ENCODE results near the gene TEX13A.
"Not testable (repeated sequence)": the region's sequence is repeated elsewhere in the genome, so short reads cannot be mapped to it uniquely, and the experiment has no call there.

Gene TEX13A, protein sequence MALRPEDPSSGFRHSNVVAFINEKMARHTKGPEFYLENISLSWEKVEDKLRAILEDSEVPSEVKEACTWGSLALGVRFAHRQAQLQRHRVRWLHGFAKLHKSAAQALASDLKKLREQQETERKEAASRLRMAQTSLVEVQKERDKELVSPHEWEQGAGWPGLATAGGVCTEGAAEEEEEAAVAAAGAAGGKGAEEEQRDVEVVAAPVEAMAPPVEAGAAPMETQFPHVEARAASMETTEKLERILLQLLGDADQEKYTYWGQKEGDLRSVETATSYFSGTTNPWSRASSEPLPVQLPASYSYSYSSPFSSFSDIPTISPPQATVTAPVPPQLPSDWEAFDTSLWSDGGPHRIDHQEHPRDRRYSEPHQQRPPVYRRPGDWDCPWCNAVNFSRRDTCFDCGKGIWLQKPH

GRCh38 chrX:105220636-105221035, at the start of gene TEX13A:
Gene TEX13A (minus strand): TSS chrX:105220694. CDS start chrX:105220397, 297 bp downstream.
- no peak for DNase-seq

DNA sequence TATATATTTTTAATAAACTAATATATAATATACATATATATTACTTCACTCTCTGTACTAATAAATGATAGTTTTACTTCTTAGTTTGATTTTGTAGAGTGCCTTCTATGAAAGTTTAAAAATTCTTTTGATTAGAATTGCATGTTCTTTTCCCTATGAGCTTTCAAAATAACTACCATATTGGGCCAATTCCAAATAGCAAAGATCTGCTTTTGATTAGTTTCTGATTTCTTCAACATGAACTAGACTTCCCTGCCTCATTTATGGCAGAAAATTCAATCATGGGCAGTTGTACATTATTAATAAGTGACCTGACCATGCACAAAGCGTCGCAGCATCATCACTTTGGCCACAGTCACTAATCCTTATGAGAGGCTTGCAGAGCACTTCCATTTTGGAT, 48.9 kb upstream of the TEX13A start:
- DNase-seq: no peak

DNA sequence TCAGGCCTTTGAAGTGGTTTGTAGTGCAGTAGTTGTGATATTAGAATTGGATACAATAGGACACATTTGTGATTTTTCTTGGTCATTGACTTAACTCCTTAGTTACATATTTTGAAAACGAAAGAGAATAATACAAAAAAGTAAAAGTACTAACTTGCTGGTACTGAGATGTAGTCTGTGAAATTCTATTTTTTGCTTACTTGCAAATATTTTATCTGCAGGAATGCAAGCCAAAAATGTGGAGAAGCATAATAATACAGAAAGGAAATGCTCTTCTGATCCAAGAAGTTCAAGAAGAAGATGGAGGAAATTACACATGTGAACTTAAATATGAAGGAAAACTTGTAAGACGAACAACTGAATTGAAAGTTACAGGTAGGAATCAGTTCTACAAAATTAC, 46.7 kb upstream of the TEX13A start:
- DNase-seq: no peak

DNA sequence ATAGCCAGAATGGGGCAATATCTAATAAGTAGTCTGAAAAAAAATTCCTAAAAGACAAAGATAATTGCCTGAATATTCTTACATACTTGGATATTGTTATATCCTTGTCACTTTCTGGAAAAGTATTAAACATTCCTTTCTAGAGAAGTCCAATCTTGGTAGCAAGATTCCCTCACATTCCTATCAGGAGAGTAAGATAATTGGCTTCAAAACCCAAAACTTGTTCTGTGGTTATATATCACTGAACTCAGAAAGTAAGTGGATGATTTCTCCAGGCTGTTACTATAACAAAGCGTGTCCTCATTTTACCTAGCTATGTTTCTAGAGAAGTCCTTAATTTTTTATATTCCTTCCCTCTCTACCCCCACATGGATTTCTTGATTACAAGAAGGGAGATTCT, 46.0 kb upstream of the TEX13A start:
- no peak for DNase-seq

DNA sequence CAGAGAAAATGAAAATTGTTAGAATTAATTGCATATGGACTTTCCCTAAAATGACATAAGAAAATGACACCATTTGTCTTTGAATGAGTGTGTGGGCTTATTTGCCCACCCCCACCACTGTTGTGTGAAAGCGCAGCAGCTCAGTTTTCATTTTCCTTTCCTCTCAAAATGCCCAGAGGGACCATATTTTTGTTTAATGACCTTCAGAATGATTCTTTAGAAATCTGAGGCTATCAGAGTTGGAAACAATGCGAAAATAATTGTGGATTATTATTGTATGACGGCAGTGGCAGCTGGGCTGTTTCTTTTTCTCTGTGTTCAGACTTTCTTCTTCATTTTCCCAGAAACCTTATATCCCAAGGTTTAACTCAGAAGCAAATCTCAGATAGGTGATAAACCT, 44.6 kb upstream of the TEX13A start:
- DNase-seq: no peak

GRCh38 chrX:105263801-105264200, 43.3 kb upstream of the TEX13A start:
- no peak for DNase-seq

GRCh38 chrX:105263171-105263570, 42.7 kb upstream of the TEX13A start:
- DNase-seq: no peak

DNA sequence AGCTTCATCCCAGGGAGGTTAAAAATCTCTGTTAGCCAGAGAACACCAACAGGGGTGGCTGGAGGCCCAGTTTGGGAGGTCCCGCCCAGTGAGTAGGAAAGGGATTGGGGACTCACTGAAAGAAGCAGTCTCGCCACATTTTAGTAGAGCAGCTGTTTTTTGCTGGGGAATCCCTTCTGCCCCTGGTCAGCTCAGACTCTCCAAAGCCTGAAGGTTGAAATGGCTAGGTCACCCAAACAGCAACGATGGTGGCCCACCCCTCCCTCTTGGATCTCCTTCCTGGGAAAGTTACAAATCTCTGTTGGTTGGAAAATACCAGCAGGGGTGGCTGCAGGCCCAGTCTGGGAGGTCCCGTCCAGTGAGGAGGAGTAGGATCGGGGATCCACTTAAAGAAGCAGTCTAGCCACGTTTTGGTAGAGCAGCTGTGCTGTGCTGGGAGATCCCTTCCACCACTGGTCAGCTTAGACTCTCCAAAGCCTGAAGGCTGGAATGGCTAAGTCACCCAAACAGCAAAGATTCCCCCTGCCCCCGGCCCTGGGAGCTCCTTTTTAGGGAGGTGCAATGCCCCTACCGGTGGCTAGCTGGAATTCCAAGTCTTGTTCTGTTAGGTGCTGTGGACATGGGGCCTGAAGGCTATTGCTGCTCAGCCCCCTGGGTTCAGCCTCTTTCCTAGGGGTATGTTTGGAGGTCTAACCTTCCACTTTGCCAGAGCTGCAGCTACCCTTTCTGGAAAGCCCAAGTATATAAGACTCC, 40.0 kb upstream of the TEX13A start:
- no peak for DNase-seq

DNA sequence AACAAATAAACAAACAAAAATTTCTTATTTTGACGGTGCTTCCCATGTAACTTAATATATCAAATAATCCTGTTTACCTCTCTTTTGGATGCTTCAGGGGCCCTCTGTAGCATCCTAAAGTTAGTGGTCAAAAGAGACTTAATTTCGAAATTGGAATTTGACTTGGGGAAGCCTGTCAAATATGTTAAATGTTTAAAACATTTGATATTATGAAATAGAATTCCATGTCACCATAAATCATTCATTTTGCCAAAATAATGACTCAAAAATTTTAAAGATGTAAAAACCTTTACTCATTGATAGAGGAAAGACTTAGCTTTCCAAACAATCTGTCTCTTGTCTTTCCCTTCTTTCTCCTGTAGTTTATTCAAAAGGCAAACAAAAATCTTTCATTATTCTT, 20.6 kb upstream of the TEX13A start:
- no peak for DNase-seq

DNA sequence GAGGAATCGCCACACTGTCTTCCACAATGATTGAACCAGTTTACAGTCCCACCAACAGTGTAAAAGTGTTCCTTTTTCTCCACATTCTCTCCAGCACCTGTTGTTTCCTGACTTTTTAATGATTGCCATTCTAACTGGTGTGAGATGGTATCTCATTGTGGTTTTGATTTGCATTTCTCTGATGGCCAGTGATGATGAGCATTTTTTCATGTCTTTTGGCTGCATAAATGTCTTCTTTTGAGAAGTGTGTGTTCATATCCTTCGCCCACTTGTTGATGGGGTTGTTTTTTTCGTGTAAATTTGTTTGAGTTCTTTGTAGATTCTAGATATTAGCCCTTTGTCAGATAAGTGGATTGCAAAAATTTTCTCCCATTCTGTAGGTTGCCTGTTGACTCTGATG, 16.9 kb upstream of the TEX13A start:
- not testable (repeated sequence) for DNase-seq

DNA sequence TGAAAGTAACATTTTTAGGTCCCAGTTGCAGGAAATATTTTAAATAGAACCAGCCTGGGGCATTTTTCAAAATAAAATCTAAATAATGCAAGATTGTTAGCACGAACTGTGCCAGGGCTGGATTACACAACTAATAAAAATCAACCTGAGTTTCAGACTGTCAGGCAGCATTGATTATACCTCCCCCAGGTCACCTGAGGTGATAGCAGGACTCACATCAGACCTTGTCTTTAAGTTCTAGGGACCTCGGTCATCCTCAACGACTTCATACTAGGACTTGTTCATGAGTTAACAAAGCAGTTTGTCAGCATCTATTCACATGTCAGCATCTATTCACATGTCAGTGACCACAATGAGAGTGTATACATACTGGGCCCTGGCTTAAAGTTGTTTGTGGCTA, 8.7 kb upstream of the TEX13A start:
- no peak for DNase-seq

GRCh38 chrX:105228602-105229001, 8.1 kb upstream of the TEX13A start:
- no peak for DNase-seq

DNA sequence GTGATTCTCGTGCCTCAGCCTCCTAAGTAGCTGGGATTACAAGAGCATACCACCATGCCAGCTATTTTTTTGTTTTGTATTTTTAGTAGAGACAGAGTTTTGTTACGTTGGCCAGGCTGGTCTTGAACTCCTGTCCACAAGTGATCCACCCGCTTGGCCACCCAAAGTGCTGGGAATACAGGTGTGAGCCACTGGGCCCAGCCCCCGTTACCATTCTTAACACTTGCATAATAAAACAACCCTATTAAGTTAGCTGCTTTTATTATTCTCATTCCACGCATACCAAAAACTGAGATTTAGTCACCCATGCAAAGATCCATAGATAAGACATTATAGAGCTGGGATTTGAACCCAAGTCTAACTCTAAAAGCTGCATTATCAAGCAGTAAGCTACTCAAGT, 6.0 kb upstream of the TEX13A start:
- DNase-seq: no peak

DNA sequence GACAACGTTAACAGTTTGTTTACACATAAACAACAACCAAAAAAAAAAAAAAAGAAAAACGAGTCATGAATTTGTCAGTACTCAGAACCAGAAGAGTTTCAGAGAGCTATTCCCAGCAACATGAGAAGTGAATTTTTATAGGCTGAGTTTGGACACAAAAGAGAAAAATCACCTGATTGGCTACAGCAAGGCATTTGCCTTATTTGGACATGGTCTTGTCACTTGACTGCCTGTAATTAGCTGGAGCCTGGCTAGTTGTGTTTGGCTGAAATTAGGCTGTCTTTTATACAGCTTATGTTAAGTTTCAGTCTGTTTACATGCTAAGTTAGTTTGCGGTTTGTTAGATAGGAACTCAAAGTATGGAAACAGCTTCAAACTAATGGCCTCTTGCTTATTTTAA, 880 bp upstream of the TEX13A start:
- DNase-seq: no peak

- DNase-seq: no peak
Measured at GRCh38 chrX:105219454-105220401, 766 bp downstream of the TEX13A start.

- no peak for DNase-seq
Measured at GRCh38 chrX:105211066-105211575, 9.4 kb downstream of the TEX13A start.

- no peak for DNase-seq
Measured at GRCh38 chrX:105210258-105210657, 10.2 kb downstream of the TEX13A start.

- no peak for DNase-seq
Measured at GRCh38 chrX:105209406-105209805, 11.1 kb downstream of the TEX13A start.

- DNase-seq: no peak
Measured at GRCh38 chrX:105191878-105192277, 28.6 kb downstream of the TEX13A start.

DNA sequence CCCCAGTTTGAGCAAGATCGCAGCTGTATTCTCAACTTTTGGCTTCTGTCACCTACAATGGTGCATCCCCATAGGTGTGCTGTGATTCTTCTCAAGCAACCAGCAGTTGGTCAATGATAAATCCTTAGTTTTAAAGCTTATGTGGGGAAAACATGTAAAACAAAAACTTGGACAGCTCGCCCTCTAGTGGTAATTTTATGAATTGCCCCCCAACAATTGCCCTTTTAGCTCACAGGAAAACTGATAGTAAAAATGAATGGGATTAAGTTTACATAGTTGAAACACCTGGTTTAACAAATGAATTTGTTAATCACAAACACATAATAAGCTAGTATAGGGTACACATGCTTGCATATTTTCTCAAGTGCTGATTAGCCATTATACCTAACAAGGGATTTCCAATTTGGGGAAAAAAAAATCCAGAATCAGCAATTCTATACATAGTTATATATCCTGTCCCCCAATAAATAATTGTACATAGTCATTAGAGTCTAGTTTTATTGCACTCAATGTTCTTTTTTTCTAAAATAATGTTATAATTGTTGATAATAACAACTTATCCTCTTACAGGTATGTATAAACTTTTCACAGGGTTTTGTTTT, 30.1 kb downstream of the TEX13A start:
- peak in 1 of 2 experiments; percentile 15 for DNase-seq

DNA sequence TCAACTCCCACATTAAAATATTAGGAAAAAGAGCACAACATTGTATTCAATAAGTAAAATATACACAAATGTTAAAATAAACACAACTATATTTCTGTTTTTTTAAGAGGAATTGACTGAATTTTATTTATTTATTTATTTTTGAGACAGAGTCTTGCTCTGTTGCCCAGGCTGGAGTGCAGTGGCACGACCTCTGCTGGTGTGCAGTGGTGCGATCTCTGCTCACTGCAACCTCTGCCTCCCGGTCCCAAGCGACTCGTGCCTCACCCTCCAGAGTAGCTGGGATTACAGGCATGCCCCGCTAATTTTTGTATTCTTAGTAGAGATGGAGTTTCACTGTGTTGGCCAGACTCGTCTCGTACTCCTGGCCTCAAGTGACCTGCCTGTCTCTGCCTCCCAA, 31.4 kb downstream of the TEX13A start:
- DNase-seq: no peak

DNA sequence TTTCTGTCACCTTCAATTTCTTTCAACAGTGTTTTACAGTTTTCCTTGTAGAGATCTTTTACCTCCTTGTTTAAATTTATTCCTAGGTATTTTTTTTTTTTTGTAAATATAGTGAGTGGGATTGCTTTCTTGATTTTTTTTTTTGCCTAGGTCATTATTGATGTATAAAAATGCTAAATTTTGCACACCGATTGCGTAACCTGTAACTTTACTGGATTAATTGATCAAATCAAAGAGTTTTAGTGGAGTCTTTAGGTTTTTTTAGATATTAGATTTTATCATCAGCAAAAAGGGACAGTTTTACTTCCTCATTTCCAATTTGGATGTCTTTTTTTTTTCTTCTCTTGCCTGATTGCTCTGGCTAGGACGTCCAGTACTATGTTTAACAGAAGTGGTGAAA, 40.9 kb downstream of the TEX13A start:
- DNase-seq: no peak

- DNase-seq: no peak
Measured at GRCh38 chrX:105173071-105173470, 47.4 kb downstream of the TEX13A start.
